ENCODE measurements around the gene HSD17B10.

Gene HSD17B10

GRCh38 chrX:53433651-53434639 lies at the start of gene HSD17B10:
Gene HSD17B10 (minus strand): TSS chrX:53434370. CDS start chrX:53434345, 25 bp downstream.
- Mint-ChIP-seq H3K9me3 (peaks cover 74% of the 10 kb centered on the region), H3K4me1 (peaks cover 13% of the 10 kb centered on the region), H3K27ac (peak within 1 kb of the TSS; percentile 94), H3K4me3 (peak within 1 kb of the TSS; percentile 96), H3K36me3 (ENCODE audit: low read depth) (peaks cover 7% of the 10 kb centered on the region), H3K27me3 (ENCODE audit: low read depth, poor library complexity) (peaks cover 20% of the 10 kb centered on the region)
- no peak for TF ChIP-seq CTCF (IDR thresholded peaks at IDR 0.05)
- DNase-seq, result peak; percentile 89

DNA sequence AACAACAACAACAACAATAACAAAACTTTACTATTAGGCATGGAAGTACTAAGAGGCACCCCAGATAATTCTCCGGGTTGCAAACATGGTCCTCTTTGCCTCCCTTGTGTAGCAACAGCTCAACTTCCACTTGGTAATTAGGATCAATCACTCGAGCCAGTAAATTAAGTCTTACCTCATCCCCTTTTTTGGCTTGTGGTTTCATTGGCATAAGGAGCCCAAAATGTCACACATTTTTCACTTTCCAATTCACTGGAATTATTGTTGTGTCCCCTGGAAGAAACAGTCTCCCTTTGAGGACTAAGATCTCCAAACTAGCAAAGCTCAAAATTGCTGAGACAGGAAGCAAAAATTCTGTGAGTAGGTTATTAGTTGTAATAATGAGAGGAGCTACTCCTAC lies 49.2 kb upstream of the HSD17B10 start:
- Mint-ChIP-seq H3K4me1 (peaks cover 4% of the 10 kb centered on the region), H3K27ac (no peak overlapping the region), H3K4me3 (no peak overlapping the region), H3K27me3 (ENCODE audit: low read depth, poor library complexity) (peaks cover 12% of the 10 kb centered on the region), H3K36me3 (ENCODE audit: low read depth) (no peaks in the 10 kb centered on the region), H3K9me3 (peaks cover 43% of the 10 kb centered on the region)
- DNase-seq, result no peak
- TF ChIP-seq CTCF (IDR thresholded peaks at IDR 0.05), result no peak

DNA sequence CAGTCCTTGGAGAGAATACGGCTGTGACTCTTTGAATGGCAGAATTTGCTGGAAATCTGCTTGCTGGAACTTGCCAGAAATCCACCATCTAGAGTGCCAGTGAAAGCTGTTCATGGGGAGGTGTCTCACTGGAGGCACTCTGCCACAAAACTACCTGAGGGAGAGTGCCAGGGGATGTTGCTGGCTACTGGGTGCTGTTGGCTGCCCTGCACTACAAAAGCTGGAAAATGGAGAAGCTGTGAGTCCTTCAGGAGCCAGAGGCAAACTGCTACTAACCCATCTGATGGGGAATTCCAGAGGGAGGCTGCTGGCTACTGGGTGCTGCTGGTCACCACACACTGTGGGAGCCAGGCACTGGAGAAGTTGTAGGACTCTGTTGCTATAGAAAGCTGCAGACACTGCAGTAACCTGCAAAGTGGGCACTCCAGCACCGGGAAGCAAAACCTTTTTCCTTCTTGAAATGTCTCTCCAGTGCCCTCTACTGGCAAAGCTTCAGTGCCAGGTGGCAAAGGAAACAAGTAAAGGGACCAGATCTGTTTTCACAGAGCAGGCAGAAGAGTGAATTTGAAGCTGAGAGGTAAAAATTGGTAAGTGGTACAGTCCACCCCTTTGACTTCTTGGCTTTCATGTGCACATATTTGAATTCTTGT lies 47.8 kb upstream of the HSD17B10 start:
- Mint-ChIP-seq H3K27me3 (ENCODE audit: low read depth, poor library complexity) (peaks cover 18% of the 10 kb centered on the region), H3K4me3 (no peak overlapping the region), H3K4me1 (peaks cover 4% of the 10 kb centered on the region), H3K9me3 (peaks cover 48% of the 10 kb centered on the region), H3K36me3 (ENCODE audit: low read depth) (no peaks in the 10 kb centered on the region), H3K27ac (no peak overlapping the region)
- peak; percentile 47 for DNase-seq
- peak; percentile 50 for TF ChIP-seq CTCF (IDR thresholded peaks at IDR 0.05)

GRCh38 chrX:53481093-53481492 lies 46.9 kb upstream of the HSD17B10 start:
- no peak overlapping the region for H3K27ac Mint-ChIP-seq
- H3K4me3 Mint-ChIP-seq, result no peak overlapping the region
- peak; percentile 22 for TF ChIP-seq CTCF (IDR thresholded peaks at IDR 0.05)
- H3K9me3 Mint-ChIP-seq, result peaks cover 56% of the 10 kb centered on the region
- peaks cover 18% of the 10 kb centered on the region for H3K27me3 Mint-ChIP-seq (ENCODE audit: low read depth, poor library complexity)
- no peaks in the 10 kb centered on the region for H3K36me3 Mint-ChIP-seq (ENCODE audit: low read depth)
- no peak for DNase-seq
- peaks cover 4% of the 10 kb centered on the region for H3K4me1 Mint-ChIP-seq

DNA sequence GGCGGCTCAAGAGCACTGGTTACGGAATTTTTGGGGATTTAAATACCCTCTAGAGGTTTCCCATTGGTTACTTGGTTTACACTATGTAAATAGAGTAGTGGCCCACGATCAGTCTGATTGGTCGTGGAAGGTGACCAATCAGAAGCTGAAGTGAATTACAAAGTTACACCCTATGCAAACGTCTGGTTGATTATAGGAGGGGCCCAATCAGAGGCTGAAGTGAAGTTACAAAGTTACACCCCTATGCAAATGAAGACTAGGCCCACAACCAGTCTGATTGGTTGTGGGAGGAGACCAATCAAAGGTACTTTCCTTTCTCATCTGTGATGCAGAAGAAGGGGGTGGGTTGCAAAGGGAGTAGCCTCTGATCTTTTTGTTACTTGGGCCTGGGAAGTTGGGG lies 45.1 kb upstream of the HSD17B10 start:
- Mint-ChIP-seq H3K4me1 (peaks cover 4% of the 10 kb centered on the region), H3K9me3 (peaks cover 64% of the 10 kb centered on the region), H3K36me3 (ENCODE audit: low read depth) (no peaks in the 10 kb centered on the region), H3K27me3 (ENCODE audit: low read depth, poor library complexity) (peaks cover 15% of the 10 kb centered on the region), H3K4me3 (no peak overlapping the region), H3K27ac (no peak overlapping the region)
- no peak for DNase-seq
- TF ChIP-seq CTCF (IDR thresholded peaks at IDR 0.05), result no peak
